Upper lobe of left lung (tissue), 4 donors: ENCODE results near the gene NRSN1.

Experiments
- CTCF ChIP-seq, 6 experiments: fragments of 450-650 bp in 4 of 6; fragments of 200-600 bp in 2 of 6; sonication (generic) in 2 of 6; IDR thresholded peaks; one replicate each; pipeline ENCODE4 v1.5.1; 2016 to 2019; ENCODE audit warnings: antibody characterized with exemption in 6 of 6
- EP300 ChIP-seq, 4 donors: sonication (generic); formaldehyde crosslinking; IDR thresholded peaks; one replicate each; pipeline ENCODE4 v1.5.1; 2017; ENCODE audit warnings: antibody characterized with exemption in 4 of 4, control low read depth in 2 of 4
- POLR2A ChIP-seq, 4 donors: fragments of 450-650 bp; IDR thresholded peaks; one replicate each; pipeline ENCODE4 v1.5.1; 2016 to 2017; ENCODE audit warnings: antibody characterized with exemption in 4 of 4, mild to moderate bottlenecking in 2 of 4

GRCh38 chr6:24149836-24150235, 23.8 kb downstream of the NRSN1 start:
- TF ChIP-seq CTCF (IDR thresholded peaks at IDR 0.05) (no peak), POLR2A (IDR thresholded peaks at IDR 0.05) (no peak), EP300 (IDR thresholded peaks at IDR 0.05) (no peak)
